HEK293T (cell line): ENCODE results near the gene INCENP.

Experiments used
- ARNT ChIP-seq: fragments of 450-650 bp; IDR thresholded peaks from 2 replicates; pipeline ENCODE4 v1.6.1; 2017; ENCODE audit warnings: mild to moderate bottlenecking
- BHLHE40 ChIP-seq: fragments of 450-650 bp; IDR thresholded peaks from 2 replicates; pipeline ENCODE4 v1.6.1; 2016; ENCODE audit warnings: mild to moderate bottlenecking, moderate library complexity, borderline replicate concordance
- CTBP1 ChIP-seq: fragments of 450-650 bp; IDR thresholded peaks from 2 replicates; pipeline ENCODE4 v1.6.1; 2016; ENCODE audit warnings: borderline replicate concordance
- ELF4 ChIP-seq: fragments of 450-650 bp; IDR thresholded peaks from 2 replicates; pipeline ENCODE4 v1.6.1; 2017; ENCODE audit warnings: antibody characterized with exemption
- FOXA1 ChIP-seq: fragments of 450-650 bp; IDR thresholded peaks from 2 replicates; pipeline ENCODE4 v1.6.1; 2016; ENCODE audit warnings: mild to moderate bottlenecking
- FOXK2 ChIP-seq: fragments of 450-650 bp; IDR thresholded peaks from 2 replicates; pipeline ENCODE4 v1.6.1; 2016; ENCODE audit warnings: mild to moderate bottlenecking
- FOXM1 ChIP-seq: fragments of 450-650 bp; IDR thresholded peaks from 2 replicates; pipeline ENCODE4 v1.6.1; 2017; ENCODE audit warnings: mild to moderate bottlenecking, borderline replicate concordance
- HDGF ChIP-seq: fragments of 450-650 bp; IDR thresholded peaks from 2 replicates; pipeline ENCODE4 v1.6.1; 2017; ENCODE audit warnings: antibody characterized with exemption, borderline replicate concordance
- L3MBTL2 ChIP-seq: fragments of 450-650 bp; conservative IDR thresholded peaks from 2 replicates; pipeline ENCODE4 v1.6.1; 2016; ENCODE audit warnings: mild to moderate bottlenecking
- NFRKB ChIP-seq: fragments of 450-650 bp; IDR thresholded peaks from 2 replicates; pipeline ENCODE4 v1.6.1; 2016; ENCODE audit warnings: mild to moderate bottlenecking, moderate library complexity
- SP1 ChIP-seq: fragments of 450-650 bp; IDR thresholded peaks from 2 replicates; pipeline ENCODE4 v1.6.1; 2017
- SUZ12 ChIP-seq: fragments of 450-650 bp; IDR thresholded peaks from 2 replicates; pipeline ENCODE4 v1.6.1; 2016; ENCODE audit warnings: mild to moderate bottlenecking
- ZNF384 ChIP-seq: fragments of 450-650 bp; IDR thresholded peaks from 2 replicates; pipeline ENCODE4 v1.6.1; 2016

- TF ChIP-seq ELF4: no peak
- no peak for TF ChIP-seq SP1
- TF ChIP-seq FOXM1: no peak
- TF ChIP-seq FOXK2: peak; percentile 84; the same call in 1 of the 2 replicates
- no peak for TF ChIP-seq BHLHE40
- no peak for TF ChIP-seq ARNT
- TF ChIP-seq SUZ12: no peak
- no peak for TF ChIP-seq HDGF
- no peak for TF ChIP-seq ZNF384
- TF ChIP-seq FOXA1: no peak
- no peak for TF ChIP-seq NFRKB
- no peak for TF ChIP-seq L3MBTL2
- no peak for TF ChIP-seq CTBP1
Observed at GRCh38 chr11:62081378-62082291, 42.2 kb upstream of the INCENP start.
